AG08395 (cell line): Measurements from ENCODE around the gene CTRB1.
"Not testable (repeated sequence)": the region's sequence is repeated elsewhere in the genome, so short reads cannot be mapped to it uniquely, and the experiment has no call there.

Experiments
- DNase-seq: peaks from one replicate; pipeline ENCODE4 v3.0.0; 2012; ENCODE audit warnings: mixed read lengths, low spot score

The CTRB1 gene

GRCh38 chr16:75271441-75272096 is 52.8 kb downstream of the CTRB1 start:
- DNase-seq, result no peak

DNA sequence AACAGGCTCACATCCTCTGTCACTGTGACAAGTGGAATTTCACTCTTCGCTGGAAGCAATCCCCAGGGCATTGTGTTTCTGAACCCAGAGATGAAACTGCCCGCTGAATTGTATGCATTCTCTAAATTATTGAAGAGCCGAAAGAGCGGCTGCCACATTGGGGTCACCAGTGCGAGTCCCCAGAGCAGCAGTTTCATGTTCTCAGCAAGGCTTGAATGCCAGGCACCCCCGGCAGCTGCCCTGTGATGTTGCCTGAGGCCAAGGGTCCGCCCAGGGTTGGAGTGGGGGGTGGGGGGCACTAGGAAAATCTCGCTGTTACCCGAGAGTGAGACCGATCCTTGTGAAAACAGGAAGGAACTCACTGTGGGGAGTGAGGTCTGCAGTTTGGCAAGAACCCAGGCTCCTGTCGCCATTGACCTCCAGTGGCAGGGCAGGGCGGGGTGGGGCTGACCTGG is 53.3 kb downstream of the CTRB1 start:
- DNase-seq, result no peak

- DNase-seq, result not testable (repeated sequence)
These were observed 53.8 kb downstream of the CTRB1 start for GRCh38 chr16:75272629-75273028.

- no peak for DNase-seq
These were observed 54.5 kb downstream of the CTRB1 start for GRCh38 chr16:75273054-75273925.
